GM23338 (cell line): Measurements from ENCODE around the gene CTAGE1.

Experiments
- EZH2phosphoT487 ChIP-seq: fragments of 200-600 bp; sonication (generic); IDR thresholded peaks from one replicate; pipeline ENCODE4 v1.8.1; 2018; ENCODE audit warnings: antibody characterized with exemption; ENCODE audit not compliant: unreplicated experiment
- POLR2AphosphoS5 ChIP-seq: IDR thresholded peaks from 2 replicates; pipeline ENCODE4 v1.6.1; 2016; ENCODE audit warnings: antibody characterized with exemption, low read depth
- TF ChIP-seq, protein P1 (sequence below), 2 experiments: fragments of 200-600 bp in 1 of 2; sonication (generic) in 1 of 2; conservative IDR thresholded peaks; 2 replicates each; pipeline versions ENCODE4 v1.5.1 to v1.6.1; 2016 to 2017; ENCODE audit warnings: antibody characterized with exemption in 2 of 2, low read depth in 2 of 2, mild to moderate bottlenecking in 2 of 2, moderate library complexity in 1 of 2
- TF ChIP-seq, protein P2 (sequence below): IDR thresholded peaks from one replicate; pipeline ENCODE4 v1.6.1; 2018; ENCODE audit warnings: antibody characterized with exemption; ENCODE audit not compliant: unreplicated experiment
- TF ChIP-seq, protein P3 (sequence below): fragments of 250-450 bp; sonication (Bioruptor Pico); IDR thresholded peaks from 2 replicates; pipeline ENCODE4 v1.5.0; 2020; ENCODE audit warnings: mild to moderate bottlenecking, moderate library complexity

DNA sequence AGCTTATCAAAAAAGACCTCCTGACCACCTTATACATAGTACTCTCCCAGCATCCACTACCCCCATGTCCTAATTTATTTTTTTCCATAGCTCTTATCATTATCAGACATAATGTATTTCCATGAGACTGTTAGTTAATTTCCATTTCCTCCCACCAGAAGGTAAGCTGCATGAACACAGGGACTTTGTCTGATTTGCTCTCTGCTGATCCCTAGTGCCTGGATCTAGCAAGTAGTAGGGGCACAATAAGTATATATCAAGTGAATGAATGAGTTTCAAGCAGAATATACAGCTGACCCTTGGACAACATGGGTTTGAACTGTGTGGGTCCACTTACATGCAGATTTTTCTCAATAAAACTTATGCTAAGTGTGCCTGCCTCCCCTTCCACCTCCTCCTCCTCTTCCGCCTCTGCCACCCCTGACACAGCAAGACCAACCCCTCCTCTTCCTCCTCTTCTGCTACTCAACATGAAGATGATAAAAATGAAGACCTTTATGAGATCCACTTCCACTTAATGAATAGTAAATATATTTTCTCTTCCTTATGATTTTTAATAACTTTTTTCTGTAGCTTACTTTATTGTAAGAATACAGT lies 53.8 kb downstream of the CTAGE1 start:
- TF ChIP-seq, protein P1, sequence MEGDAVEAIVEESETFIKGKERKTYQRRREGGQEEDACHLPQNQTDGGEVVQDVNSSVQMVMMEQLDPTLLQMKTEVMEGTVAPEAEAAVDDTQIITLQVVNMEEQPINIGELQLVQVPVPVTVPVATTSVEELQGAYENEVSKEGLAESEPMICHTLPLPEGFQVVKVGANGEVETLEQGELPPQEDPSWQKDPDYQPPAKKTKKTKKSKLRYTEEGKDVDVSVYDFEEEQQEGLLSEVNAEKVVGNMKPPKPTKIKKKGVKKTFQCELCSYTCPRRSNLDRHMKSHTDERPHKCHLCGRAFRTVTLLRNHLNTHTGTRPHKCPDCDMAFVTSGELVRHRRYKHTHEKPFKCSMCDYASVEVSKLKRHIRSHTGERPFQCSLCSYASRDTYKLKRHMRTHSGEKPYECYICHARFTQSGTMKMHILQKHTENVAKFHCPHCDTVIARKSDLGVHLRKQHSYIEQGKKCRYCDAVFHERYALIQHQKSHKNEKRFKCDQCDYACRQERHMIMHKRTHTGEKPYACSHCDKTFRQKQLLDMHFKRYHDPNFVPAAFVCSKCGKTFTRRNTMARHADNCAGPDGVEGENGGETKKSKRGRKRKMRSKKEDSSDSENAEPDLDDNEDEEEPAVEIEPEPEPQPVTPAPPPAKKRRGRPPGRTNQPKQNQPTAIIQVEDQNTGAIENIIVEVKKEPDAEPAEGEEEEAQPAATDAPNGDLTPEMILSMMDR (conservative IDR thresholded peaks at IDR 0.05; ENCODE audit: low read depth in 2 of 2), result peak; percentile 31 to 52
- TF ChIP-seq POLR2AphosphoS5, result no peak
- no peak for TF ChIP-seq EZH2phosphoT487
- TF ChIP-seq, protein P2, sequence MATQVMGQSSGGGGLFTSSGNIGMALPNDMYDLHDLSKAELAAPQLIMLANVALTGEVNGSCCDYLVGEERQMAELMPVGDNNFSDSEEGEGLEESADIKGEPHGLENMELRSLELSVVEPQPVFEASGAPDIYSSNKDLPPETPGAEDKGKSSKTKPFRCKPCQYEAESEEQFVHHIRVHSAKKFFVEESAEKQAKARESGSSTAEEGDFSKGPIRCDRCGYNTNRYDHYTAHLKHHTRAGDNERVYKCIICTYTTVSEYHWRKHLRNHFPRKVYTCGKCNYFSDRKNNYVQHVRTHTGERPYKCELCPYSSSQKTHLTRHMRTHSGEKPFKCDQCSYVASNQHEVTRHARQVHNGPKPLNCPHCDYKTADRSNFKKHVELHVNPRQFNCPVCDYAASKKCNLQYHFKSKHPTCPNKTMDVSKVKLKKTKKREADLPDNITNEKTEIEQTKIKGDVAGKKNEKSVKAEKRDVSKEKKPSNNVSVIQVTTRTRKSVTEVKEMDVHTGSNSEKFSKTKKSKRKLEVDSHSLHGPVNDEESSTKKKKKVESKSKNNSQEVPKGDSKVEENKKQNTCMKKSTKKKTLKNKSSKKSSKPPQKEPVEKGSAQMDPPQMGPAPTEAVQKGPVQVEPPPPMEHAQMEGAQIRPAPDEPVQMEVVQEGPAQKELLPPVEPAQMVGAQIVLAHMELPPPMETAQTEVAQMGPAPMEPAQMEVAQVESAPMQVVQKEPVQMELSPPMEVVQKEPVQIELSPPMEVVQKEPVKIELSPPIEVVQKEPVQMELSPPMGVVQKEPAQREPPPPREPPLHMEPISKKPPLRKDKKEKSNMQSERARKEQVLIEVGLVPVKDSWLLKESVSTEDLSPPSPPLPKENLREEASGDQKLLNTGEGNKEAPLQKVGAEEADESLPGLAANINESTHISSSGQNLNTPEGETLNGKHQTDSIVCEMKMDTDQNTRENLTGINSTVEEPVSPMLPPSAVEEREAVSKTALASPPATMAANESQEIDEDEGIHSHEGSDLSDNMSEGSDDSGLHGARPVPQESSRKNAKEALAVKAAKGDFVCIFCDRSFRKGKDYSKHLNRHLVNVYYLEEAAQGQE, result no peak
- TF ChIP-seq, protein P3, sequence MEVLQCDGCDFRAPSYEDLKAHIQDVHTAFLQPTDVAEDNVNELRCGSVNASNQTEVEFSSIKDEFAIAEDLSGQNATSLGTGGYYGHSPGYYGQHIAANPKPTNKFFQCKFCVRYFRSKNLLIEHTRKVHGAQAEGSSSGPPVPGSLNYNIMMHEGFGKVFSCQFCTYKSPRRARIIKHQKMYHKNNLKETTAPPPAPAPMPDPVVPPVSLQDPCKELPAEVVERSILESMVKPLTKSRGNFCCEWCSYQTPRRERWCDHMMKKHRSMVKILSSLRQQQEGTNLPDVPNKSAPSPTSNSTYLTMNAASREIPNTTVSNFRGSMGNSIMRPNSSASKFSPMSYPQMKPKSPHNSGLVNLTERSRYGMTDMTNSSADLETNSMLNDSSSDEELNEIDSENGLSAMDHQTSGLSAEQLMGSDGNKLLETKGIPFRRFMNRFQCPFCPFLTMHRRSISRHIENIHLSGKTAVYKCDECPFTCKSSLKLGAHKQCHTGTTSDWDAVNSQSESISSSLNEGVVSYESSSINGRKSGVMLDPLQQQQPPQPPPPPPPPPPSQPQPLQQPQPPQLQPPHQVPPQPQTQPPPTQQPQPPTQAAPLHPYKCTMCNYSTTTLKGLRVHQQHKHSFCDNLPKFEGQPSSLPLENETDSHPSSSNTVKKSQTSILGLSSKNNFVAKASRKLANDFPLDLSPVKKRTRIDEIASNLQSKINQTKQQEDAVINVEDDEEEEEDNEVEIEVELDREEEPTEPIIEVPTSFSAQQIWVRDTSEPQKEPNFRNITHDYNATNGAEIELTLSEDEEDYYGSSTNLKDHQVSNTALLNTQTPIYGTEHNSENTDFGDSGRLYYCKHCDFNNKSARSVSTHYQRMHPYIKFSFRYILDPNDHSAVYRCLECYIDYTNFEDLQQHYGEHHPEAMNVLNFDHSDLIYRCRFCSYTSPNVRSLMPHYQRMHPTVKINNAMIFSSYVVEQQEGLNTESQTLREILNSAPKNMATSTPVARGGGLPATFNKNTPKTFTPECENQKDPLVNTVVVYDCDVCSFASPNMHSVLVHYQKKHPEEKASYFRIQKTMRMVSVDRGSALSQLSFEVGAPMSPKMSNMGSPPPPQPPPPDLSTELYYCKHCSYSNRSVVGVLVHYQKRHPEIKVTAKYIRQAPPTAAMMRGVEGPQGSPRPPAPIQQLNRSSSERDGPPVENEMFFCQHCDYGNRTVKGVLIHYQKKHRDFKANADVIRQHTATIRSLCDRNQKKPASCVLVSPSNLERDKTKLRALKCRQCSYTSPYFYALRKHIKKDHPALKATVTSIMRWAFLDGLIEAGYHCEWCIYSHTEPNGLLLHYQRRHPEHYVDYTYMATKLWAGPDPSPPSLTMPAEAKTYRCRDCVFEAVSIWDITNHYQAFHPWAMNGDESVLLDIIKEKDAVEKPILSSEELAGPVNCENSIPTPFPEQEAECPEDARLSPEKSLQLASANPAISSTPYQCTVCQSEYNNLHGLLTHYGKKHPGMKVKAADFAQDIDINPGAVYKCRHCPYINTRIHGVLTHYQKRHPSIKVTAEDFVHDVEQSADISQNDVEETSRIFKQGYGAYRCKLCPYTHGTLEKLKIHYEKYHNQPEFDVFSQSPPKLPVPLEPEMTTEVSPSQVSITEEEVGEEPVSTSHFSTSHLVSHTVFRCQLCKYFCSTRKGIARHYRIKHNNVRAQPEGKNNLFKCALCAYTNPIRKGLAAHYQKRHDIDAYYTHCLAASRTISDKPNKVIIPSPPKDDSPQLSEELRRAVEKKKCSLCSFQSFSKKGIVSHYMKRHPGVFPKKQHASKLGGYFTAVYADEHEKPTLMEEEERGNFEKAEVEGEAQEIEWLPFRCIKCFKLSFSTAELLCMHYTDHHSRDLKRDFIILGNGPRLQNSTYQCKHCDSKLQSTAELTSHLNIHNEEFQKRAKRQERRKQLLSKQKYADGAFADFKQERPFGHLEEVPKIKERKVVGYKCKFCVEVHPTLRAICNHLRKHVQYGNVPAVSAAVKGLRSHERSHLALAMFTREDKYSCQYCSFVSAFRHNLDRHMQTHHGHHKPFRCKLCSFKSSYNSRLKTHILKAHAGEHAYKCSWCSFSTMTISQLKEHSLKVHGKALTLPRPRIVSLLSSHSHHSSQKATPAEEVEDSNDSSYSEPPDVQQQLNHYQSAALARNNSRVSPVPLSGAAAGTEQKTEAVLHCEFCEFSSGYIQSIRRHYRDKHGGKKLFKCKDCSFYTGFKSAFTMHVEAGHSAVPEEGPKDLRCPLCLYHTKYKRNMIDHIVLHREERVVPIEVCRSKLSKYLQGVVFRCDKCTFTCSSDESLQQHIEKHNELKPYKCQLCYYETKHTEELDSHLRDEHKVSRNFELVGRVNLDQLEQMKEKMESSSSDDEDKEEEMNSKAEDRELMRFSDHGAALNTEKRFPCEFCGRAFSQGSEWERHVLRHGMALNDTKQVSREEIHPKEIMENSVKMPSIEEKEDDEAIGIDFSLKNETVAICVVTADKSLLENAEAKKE, result no peak
